Left colon (tissue), 2 donors: ENCODE data around the gene MAGI3. TPM values are rescaled to one million over a fixed set of nuclear protein-coding genes. Genes with fewer than 3 reads are reported as not detected.
A peak's percentile ranks its signal among the peaks of the same experiment; 100 is the strongest.

Source experiments
- ATAC-seq: fragments of 200-7000 bp; cut with Tn5 transposase; one replicate; pipeline ENCODE4 v1.9.1; 2020; ENCODE audit warnings: mild to moderate bottlenecking, moderate library complexity
- DNase-seq, 2 donors: peaks; one replicate each; pipeline ENCODE4 v3.0.0-alpha.2; 2020
- intact Hi-C, 2 donors: fragments of 100-400 bp; cut with DNase I in 1 of 2; cut with micrococcal nuclease in 1 of 2; formaldehyde crosslinking; loops; one replicate each; pipeline versions ENCODE4 v1.11.2 to v1.14.0; 2022; cut with DNase I, micrococcal nuclease
- total RNA-seq, 2 donors: library from RNA; stranded (reverse); fragmentation: NEBNext Ultra II Directional; extraction: Animal tissue kit (Norgen Biotek cat#: 25700); gene quantifications; one replicate each; pipeline ENCODE4 v1.2.1, GENCODE V29; 2021
- donor health status: DM: no; HTN: no; CAD: no.
- donor health status: DM: yes; HTN: yes; CAD: no.

Gene MAGI3
- total RNA-seq, 2 donors from 2014 or later: 58.2 to 78.6 TPM

DNA sequence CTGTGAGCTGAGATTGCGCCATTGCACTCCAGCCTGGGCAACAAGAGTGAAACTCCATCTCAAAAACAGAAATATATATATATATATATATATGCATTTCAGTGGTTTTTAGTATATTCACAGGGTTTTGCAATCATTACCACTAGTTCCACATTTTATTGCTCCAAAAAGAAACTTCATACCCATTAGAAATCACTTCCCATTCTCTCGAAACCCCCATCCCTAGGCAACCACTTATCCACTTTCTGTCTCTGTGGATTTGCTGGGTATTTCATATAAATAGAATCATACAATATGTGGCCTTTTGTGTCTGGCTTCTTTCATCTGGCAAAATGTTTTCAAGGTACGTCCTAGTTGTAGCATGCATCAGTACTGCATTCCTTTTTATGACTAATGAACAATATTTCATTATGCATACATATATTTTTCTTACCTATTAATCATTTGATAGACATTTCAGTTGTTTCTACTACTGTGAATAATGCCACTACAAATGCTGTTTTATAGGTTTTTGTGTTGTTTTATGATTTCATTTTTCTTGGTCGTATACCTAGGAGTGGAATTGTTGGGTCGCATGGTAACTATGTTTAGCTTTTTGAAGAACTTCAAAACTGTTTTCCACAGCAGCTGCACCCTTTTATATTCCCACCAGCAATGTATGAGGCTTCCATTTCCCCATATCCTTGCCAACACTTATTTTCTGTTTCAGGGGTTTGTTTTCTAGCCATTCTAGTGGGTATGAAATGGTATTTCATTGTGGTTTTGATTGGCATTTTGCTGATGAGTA lies 273.0 kb downstream of the MAGI3 start:
- DNase-seq (no peak), ATAC-seq (no peak)
- intact Hi-C loops: no loop called here

- DNase-seq: no peak
- intact Hi-C loops: no loop called here
- ATAC-seq: no peak
Measured at GRCh38 chr1:113665071-113665470, 274.8 kb downstream of the MAGI3 start.

GRCh38 chr1:113666126-113666525 lies 275.8 kb downstream of the MAGI3 start:
- DNase-seq (no peak), ATAC-seq (peak; percentile 64)
- intact Hi-C loops: no loop called here

DNA sequence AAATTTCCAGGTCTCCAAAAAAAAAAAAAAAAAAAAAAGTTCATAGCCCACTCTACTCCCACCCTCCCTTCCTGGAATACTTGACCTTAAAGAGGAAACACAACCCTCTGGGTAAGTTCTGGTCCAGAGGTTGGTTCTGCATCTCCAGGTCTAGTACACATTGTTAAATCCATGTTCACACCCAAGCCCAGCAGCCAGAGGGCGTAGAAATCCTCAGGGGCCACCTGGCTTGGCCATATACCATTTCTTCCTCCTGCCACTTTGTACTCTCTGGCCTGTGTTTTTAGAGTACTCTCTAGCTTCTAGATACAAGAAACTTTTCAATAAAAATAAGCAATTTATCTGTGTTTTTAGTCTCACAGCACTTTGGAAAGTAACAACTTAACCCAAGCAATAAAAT lies 279.7 kb downstream of the MAGI3 start:
- peak; percentile 60 for ATAC-seq
- intact Hi-C loops: no loop called here
- no peak for DNase-seq

DNA sequence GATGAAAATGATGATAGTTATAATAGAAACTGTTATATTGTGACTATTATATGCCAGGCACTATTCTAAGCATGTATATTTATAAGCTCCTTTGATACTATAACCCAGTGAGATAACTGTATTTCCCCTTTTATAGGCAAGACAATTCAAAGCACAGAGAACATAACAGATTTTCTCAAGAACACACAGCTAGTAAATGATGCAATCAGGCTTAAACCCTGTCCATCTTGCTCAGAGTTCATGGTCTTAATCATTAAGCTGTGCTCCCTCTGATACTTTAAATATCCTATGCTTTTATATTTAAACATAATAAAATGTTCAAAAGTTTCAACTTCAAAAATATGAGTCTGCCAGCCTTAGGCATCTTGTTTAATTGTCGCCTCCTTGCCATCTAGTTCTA lies 280.3 kb downstream of the MAGI3 start:
- no peak for ATAC-seq

GRCh38 chr1:113672491-113672890 lies 282.2 kb downstream of the MAGI3 start:
- ATAC-seq (no peak), DNase-seq (no peak)
- intact Hi-C loops: no loop called here

More for the DNA sequence above, 280.3 kb downstream of the MAGI3 start:
- no peak for DNase-seq
- intact Hi-C loops: no loop called here

DNA sequence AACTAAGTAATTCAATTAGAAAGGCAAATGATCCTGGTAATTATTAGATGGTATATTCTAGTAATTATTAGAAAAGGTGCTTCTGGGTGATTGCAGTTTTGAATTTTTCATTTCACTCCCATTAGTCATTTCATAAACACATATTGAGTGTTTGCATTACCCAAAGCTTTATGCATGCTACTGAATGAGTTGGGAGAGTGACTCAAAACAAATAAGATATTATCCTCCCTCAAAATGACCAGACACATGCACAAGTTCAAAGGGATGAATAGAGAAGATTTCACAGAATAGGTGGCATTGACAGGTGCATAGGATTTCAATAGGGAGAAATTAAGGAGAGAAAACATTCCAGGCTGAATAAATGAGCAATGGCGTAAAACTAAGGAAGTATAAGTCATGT lies 284.3 kb downstream of the MAGI3 start:
- DNase-seq (no peak), ATAC-seq (no peak)
- intact Hi-C loops: no loop called here

GRCh38 chr1:113675302-113675701 lies 285.0 kb downstream of the MAGI3 start:
- DNase-seq (no peak), ATAC-seq (no peak)
- intact Hi-C loops: loop anchor here in 1 of 2 donors (5.0 kb wide), 1 partner anchor 533 kb away; no protein-coding TSS in a partner anchor

DNA sequence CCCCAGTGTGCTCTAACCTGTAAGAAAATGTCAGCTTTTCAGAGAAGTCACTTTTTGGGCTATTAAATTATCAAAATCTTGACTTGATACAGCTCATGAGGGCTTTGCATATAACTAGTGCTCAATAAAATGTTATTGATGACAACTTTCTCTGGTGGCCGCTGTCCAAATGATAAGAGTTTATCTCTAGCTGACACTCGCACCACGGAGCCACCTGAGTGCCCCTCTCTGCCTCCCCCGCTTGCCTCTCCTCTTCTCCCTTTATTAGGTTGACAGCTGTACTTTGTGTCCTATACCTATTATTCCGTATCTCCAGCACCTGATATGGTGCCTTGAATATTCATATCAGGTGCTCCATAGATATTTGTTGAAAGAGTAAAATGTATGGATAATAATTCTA lies 286.2 kb downstream of the MAGI3 start:
- no peak for DNase-seq
- no peak for ATAC-seq
- intact Hi-C loops: loop anchor here in 1 of 2 donors (5.0 kb wide), 1 partner anchor 534 kb away; no protein-coding TSS in a partner anchor

GRCh38 chr1:113677250-113678158 lies 287.2 kb downstream of the MAGI3 start:
- intact Hi-C loops: loop anchor here in 1 of 2 donors (5.0 kb wide), 1 partner anchor 535 kb away; no protein-coding TSS in a partner anchor
- DNase-seq (no peak), ATAC-seq (peak; percentile 53)

DNA sequence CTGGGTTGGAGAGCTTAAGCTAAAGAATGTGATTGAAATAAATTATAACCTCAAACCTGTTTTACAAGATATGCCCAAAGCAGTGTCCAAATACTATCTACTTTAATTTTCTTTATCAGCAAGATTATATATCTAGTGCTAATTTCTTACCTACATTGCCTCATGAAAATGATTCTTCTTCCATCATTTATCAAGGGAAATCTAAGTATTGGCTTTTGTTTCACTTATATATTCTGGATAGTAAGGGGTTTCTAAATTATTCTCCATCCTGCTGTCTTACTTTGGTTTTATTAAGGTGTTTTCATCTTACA lies 287.8 kb downstream of the MAGI3 start:
- intact Hi-C loops: loop anchor here in 1 of 2 donors (5.0 kb wide), 1 partner anchor 536 kb away; no protein-coding TSS in a partner anchor
- no peak for DNase-seq
- ATAC-seq: no peak

GRCh38 chr1:113681596-113682337 lies 291.5 kb downstream of the MAGI3 start:
- no peak for ATAC-seq
- intact Hi-C loops: no loop called here
- DNase-seq: no peak

DNA sequence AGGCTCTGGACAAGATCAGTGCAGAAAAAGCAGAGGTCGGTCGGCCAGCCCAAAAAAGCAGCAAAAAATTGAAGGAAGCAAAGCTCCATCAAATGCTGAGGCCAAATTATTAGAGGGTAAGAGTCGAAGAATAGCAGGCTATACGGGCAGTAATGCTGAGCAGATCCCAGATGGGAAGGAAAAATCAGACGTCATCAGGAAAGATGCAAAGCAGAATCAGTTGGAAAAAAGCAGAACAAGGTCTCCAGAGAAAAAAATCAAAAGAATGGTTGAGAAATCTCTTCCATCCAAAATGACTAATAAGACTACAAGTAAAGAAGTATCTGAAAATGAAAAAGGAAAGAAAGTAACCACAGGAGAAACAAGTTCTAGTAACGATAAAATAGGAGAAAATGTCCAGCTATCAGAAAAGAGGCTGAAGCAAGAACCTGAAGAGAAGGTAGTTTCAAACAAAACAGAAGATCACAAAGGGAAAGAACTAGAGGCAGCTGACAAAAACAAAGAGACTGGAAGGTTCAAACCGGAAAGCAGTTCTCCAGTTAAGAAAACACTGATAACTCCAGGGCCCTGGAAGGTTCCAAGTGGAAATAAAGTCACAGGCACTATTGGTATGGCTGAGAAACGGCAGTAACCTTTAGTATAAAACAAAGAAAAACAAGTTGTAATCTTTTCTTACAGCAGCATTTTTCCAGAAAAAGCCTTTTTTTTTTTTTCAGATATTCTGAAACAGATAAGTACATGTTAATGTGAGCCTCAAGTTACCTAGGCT lies 293.3 kb downstream of the MAGI3 start:
- no peak for DNase-seq
- no peak for ATAC-seq
- intact Hi-C loops: no loop called here

DNA sequence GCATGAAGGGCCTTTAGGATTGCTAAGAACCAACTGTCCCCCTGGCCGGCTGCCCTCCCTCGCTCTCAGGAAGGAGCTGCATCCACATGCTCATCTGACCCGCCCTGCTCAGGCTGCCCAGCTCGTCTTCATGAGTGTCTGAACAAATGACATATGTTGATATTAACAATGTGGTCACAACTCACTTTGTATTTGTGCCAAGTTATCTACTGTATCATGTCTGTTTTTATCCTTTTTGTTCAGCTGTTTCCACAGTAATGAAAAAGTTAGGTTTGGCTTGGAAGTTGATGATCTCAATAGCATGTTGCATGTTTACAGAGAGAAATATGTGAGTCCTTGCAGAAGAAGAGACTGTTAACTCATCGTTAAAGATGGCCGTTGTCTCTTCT lies 293.8 kb downstream of the MAGI3 start:
- ATAC-seq: no peak
- DNase-seq: peak; percentile 36 to 52
- intact Hi-C loops: no loop called here

GRCh38 chr1:113686891-113687618 lies 296.7 kb downstream of the MAGI3 start:
- intact Hi-C loops: no loop called here
- DNase-seq: no peak
- no peak for ATAC-seq

- intact Hi-C loops: no loop called here
- no peak for DNase-seq
- ATAC-seq: no peak
Measured at GRCh38 chr1:113691184-113691583, 300.9 kb downstream of the MAGI3 start.

DNA sequence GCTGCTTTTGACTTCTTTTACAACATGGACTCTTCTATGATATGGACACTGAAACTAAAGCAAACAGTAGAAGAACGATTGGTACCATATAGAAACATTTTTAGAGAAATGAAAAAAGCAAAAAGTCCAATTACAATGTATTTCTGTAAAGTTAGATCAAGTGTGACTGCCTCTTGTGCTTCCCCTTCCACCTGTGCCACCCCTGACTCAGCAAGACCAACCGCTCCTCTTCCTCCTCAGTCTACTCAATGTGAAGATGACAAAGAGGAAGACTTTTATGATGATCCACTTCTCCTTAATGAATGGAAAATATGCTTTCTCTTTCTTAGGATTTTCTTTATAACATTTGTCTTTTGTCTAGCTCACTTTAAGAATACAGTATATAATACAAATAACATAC lies 302.0 kb downstream of the MAGI3 start:
- intact Hi-C loops: no loop called here
- DNase-seq (no peak), ATAC-seq (no peak)
